Left ventricle myocardium inferior (tissue), 1 donor: ENCODE results near the gene GPD2. TPM values are rescaled to one million over a fixed set of nuclear protein-coding genes. Genes with fewer than 3 reads are reported as not detected.

Experiments used
- DNase-seq: peaks from one replicate; pipeline ENCODE4 v3.0.0-alpha.2; 2020
- H3K27ac ChIP-seq: fragments of 200-600 bp; replicated peaks from 2 replicates; pipeline ENCODE4 v1.8.0; 2021
- H3K27me3 ChIP-seq: fragments of 200-600 bp; 2 replicates; pipeline ENCODE4 v1.8.0; 2021; ENCODE audit warnings: low read depth
- H3K36me3 ChIP-seq: fragments of 200-600 bp; 2 replicates; pipeline ENCODE4 v1.8.0; 2021
- H3K4me1 ChIP-seq: fragments of 200-600 bp; 2 replicates; pipeline ENCODE4 v1.8.0; 2021
- H3K4me3 ChIP-seq: fragments of 200-600 bp; 2 replicates; pipeline ENCODE4 v1.8.0; 2021; ENCODE audit warnings: mild to moderate bottlenecking, moderate library complexity
- H3K9me3 ChIP-seq: fragments of 200-600 bp; replicated peaks from 2 replicates; pipeline ENCODE4 v1.8.0; 2021
- intact Hi-C: fragments of 100-400 bp; cut with micrococcal nuclease; formaldehyde crosslinking; loops from one replicate; pipeline ENCODE4 v1.11.0; 2022
- long read RNA-seq: library from polyadenylated mRNA; unstranded; transcript quantifications from one replicate; pipeline ENCODE4 v2.0.0, GENCODE V29; 2021
- total RNA-seq: library from RNA; stranded (reverse); fragmentation: NEBNext Ultra II Directional; extraction: Animal tissue kit (Norgen Biotek cat#: 25700); gene quantifications from one replicate; pipeline ENCODE4 v1.2.1, GENCODE V29; 2021
- TF ChIP-seq, protein P1 (sequence below): fragments of 200-600 bp; IDR thresholded peaks from 2 replicates; pipeline ENCODE4 v1.8.0; 2021; ENCODE audit warnings: antibody characterized with exemption, mild to moderate bottlenecking, borderline replicate concordance
- donor health status: DM: no; HTN: yes; CAD: no; lungs with severe emphysema.

Gene GPD2
- 14.4 TPM for total RNA-seq
- long read RNA-seq, full-length matches to known transcripts: 2 of 3 reads
- long read RNA-seq, partial matches to known transcripts: 0 of 3 reads
- long read RNA-seq, other reads (novel, unspliced or antisense): 1 of 3 reads

GRCh38 chr2:156435718-156436496, at the start of gene GPD2:
Gene GPD2 (plus strand): TSS chr2:156436379. CDS start chr2:156476106, 39,727 bp downstream.
- Histone ChIP-seq H3K9me3 (no peaks in the 10 kb centered on the region), H3K4me3 (peak within 1 kb of the TSS; percentile 86), H3K27me3 (no peaks in the 10 kb centered on the region), H3K4me1 (peaks cover 37% of the 10 kb centered on the region), H3K27ac (peak within 1 kb of the TSS; percentile 100), H3K36me3 (no peaks in the 10 kb centered on the region)
- intact Hi-C loops: no loop called here
- TF ChIP-seq, protein P1, sequence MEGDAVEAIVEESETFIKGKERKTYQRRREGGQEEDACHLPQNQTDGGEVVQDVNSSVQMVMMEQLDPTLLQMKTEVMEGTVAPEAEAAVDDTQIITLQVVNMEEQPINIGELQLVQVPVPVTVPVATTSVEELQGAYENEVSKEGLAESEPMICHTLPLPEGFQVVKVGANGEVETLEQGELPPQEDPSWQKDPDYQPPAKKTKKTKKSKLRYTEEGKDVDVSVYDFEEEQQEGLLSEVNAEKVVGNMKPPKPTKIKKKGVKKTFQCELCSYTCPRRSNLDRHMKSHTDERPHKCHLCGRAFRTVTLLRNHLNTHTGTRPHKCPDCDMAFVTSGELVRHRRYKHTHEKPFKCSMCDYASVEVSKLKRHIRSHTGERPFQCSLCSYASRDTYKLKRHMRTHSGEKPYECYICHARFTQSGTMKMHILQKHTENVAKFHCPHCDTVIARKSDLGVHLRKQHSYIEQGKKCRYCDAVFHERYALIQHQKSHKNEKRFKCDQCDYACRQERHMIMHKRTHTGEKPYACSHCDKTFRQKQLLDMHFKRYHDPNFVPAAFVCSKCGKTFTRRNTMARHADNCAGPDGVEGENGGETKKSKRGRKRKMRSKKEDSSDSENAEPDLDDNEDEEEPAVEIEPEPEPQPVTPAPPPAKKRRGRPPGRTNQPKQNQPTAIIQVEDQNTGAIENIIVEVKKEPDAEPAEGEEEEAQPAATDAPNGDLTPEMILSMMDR: peak; percentile 43
- DNase-seq: peak; percentile 94

GRCh38 chr2:156394033-156394741, 42.0 kb upstream of the GPD2 start:
- DNase-seq: no peak
- Histone ChIP-seq H3K27ac (no peak overlapping the region), H3K9me3 (no peaks in the 10 kb centered on the region), H3K4me3 (peak overlapping the region; percentile 21), H3K4me1 (no peaks in the 10 kb centered on the region), H3K27me3 (no peaks in the 10 kb centered on the region), H3K36me3 (no peaks in the 10 kb centered on the region)
- intact Hi-C loops: loop anchor here (10.0 kb wide), 1 partner anchor 1671 kb away; no protein-coding TSS in a partner anchor
- TF ChIP-seq, protein P1: no peak

GRCh38 chr2:156396126-156396525, 40.1 kb upstream of the GPD2 start:
- intact Hi-C loops: loop anchor here (5.0 to 10.0 kb wide), 2 partner anchors 44 to 1669 kb away; no protein-coding TSS in a partner anchor
- no peak overlapping the region for H3K27ac ChIP-seq
- no peaks in the 10 kb centered on the region for H3K9me3 ChIP-seq
- no peaks in the 10 kb centered on the region for H3K36me3 ChIP-seq
- H3K4me1 ChIP-seq: peaks cover 12% of the 10 kb centered on the region
- TF ChIP-seq, protein P1: no peak
- H3K27me3 ChIP-seq: no peaks in the 10 kb centered on the region
- no peak overlapping the region for H3K4me3 ChIP-seq
- DNase-seq: no peak

- intact Hi-C loops: loop anchor here (5.0 to 10.0 kb wide), 2 partner anchors 45 to 1668 kb away; no protein-coding TSS in a partner anchor
- no peaks in the 10 kb centered on the region for H3K27me3 ChIP-seq
- no peak overlapping the region for H3K27ac ChIP-seq
- TF ChIP-seq, protein P1: no peak
- peaks cover 12% of the 10 kb centered on the region for H3K4me1 ChIP-seq
- H3K36me3 ChIP-seq: no peaks in the 10 kb centered on the region
- no peak overlapping the region for H3K4me3 ChIP-seq
- H3K9me3 ChIP-seq: no peaks in the 10 kb centered on the region
- DNase-seq: no peak
Observed at GRCh38 chr2:156397229-156397628, 39.0 kb upstream of the GPD2 start.

DNA sequence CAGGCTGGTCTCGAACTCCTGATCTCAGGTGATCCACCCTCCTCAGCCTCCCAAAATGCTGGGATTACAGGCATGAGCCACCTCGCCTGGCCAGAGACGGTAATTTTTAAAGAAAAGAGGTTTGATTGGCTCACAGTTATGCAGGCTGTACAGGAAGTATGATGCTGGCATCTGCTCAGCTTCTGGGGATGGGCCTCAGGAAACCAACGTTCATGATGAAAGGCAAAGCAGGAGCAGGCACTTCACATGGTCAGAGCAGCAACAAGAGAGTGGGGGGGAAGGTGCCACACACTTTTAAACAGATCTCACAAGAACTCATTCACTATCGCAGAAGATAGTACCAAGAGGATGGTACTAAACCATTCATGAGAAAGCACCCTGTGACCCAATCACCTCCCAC, 38.0 kb upstream of the GPD2 start:
- Histone ChIP-seq H3K4me1 (peaks cover 12% of the 10 kb centered on the region), H3K27me3 (no peaks in the 10 kb centered on the region), H3K27ac (no peak overlapping the region), H3K4me3 (no peak overlapping the region), H3K9me3 (no peaks in the 10 kb centered on the region), H3K36me3 (no peaks in the 10 kb centered on the region)
- no peak for DNase-seq
- TF ChIP-seq, protein P1: no peak
- intact Hi-C loops: loop anchor here (5.0 to 10.0 kb wide), 2 partner anchors 46 to 1667 kb away; no protein-coding TSS in a partner anchor
